ENCODE results near the gene SYTL4.

The SYTL4 gene

DNA sequence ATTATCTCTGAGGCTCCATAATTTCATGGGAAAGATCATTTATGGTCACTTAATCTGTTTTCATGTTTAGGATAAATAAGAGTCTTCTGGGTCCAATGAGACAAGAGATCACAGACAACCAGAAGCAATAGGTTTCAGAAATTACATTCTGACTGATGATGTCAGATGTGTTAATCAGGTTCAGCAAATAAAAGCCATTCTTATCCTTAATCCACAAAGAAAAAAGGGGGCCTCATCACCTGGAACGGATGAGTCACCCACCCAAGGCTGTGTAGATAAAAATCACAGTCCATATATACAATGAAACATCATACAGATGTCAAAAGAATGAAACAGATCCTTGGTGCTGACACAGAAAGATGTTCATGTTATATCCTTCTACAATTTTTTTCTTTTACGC, 36.6 kb downstream of the SYTL4 start:
- TF ChIP-seq, protein P1, sequence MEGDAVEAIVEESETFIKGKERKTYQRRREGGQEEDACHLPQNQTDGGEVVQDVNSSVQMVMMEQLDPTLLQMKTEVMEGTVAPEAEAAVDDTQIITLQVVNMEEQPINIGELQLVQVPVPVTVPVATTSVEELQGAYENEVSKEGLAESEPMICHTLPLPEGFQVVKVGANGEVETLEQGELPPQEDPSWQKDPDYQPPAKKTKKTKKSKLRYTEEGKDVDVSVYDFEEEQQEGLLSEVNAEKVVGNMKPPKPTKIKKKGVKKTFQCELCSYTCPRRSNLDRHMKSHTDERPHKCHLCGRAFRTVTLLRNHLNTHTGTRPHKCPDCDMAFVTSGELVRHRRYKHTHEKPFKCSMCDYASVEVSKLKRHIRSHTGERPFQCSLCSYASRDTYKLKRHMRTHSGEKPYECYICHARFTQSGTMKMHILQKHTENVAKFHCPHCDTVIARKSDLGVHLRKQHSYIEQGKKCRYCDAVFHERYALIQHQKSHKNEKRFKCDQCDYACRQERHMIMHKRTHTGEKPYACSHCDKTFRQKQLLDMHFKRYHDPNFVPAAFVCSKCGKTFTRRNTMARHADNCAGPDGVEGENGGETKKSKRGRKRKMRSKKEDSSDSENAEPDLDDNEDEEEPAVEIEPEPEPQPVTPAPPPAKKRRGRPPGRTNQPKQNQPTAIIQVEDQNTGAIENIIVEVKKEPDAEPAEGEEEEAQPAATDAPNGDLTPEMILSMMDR (IDR thresholded peaks at IDR 0.05; ENCODE audit: insufficient read depth, low read depth, low read length, missing control alignments) = no peak
- peak; percentile 38 for DNase-seq (ENCODE audit: low read depth)
- no peak overlapping the region for H3K4me3 ChIP-seq (ENCODE audit: low read length)

DNA sequence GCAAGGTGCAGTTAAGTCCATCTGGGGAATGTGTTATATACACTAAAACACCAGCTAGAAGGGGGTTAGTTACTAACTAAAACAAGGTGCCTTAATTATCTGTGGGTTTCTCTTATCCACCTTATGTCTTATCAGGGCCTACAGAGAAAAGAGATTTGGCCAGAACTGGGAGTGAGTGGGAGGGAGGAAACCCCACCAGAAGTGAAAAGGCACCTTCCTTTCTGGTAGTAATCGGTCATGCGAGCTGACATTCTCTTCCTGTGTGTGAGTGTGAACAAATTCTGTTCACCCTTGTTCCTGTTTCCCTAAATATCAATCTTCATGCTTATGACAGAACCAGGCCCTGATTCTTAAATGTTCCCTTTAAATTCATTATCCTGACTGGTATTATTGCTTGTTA, 44.4 kb downstream of the SYTL4 start:
- TF ChIP-seq, protein P1 (IDR thresholded peaks at IDR 0.05; ENCODE audit: insufficient read depth, low read depth, low read length, missing control alignments) = no peak
- DNase-seq (ENCODE audit: low read depth) = no peak
- no peak overlapping the region for H3K4me3 ChIP-seq (ENCODE audit: low read length)

DNA sequence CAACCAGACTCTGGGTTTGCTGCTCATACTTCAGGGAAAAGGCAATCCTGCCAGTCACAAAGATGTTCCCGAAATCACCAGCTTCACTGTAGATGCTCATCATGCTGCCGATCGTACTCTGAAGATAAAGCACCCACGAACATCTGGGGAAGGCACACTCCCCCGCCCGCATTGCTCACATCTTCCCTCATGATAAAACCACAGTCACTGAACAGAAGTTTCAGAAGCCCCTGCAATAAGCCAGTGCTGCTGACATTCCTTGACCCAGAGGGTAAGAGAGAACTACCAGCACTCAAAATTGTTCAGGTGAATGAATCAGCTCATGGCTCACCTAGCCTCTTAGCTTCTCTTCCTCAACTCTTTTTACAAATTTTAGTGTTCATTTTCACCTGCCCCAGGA, 44.8 kb downstream of the SYTL4 start:
- H3K4me3 ChIP-seq (ENCODE audit: low read length) = no peak overlapping the region
- TF ChIP-seq, protein P1 (IDR thresholded peaks at IDR 0.05; ENCODE audit: insufficient read depth, low read depth, low read length, missing control alignments) = no peak
- DNase-seq (ENCODE audit: low read depth) = no peak

DNA sequence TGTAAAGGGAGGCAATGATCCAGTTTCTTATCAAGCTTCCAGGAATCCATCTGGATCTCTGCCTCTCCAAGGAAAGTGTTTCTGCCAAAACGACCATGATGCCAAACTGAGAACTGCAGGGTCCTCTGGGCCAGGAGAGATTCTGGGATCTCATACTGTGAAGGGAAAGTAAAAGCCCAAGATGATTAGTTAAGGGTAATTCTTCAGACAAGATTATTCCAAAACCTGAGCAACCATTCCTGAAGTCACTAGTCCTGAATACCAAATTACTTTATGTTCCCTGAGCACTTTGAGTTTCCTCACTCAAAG, 46.0 kb downstream of the SYTL4 start:
- no peak for DNase-seq (ENCODE audit: low read depth)
- TF ChIP-seq, protein P1 (IDR thresholded peaks at IDR 0.05; ENCODE audit: insufficient read depth, low read depth, low read length, missing control alignments) = no peak
- no peak overlapping the region for H3K4me3 ChIP-seq (ENCODE audit: low read length)

DNA sequence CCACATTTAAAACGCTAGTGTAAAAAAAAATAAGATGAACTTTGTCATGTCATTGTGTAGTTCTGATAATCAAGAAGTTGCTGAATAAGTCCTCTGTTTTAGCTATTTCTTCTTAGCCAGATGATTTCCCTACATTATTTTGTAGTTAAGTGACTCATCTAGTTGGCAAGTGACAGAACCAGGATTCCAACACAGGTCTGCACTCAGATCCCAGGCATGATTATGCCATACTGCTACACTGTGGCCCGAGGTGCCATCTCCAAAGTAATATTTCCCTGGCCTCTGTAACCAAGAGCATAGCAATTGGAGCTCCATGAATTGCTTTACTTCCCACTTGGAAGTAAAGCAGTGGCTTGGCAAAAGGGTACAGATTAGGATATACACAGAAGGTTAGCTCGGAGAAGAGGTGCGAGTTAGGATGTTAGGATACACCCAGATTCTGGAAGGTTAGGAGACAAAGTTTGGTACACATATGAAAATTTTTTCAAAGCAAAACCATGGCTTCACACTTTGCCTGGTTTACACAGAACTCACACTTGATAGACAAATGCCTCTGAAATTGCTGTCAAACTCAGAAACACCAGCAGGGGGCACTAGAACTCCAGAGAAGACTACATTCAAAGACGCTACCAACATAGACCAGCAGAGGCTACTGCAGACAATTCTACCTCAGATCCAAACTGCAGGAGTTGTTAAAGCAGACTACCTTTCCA, 46.5 kb downstream of the SYTL4 start:
- TF ChIP-seq, protein P1 (IDR thresholded peaks at IDR 0.05; ENCODE audit: insufficient read depth, low read depth, low read length, missing control alignments) = peak; percentile 84
- DNase-seq (ENCODE audit: low read depth) = peak; percentile 67
- no peak overlapping the region for H3K4me3 ChIP-seq (ENCODE audit: low read length)

DNA sequence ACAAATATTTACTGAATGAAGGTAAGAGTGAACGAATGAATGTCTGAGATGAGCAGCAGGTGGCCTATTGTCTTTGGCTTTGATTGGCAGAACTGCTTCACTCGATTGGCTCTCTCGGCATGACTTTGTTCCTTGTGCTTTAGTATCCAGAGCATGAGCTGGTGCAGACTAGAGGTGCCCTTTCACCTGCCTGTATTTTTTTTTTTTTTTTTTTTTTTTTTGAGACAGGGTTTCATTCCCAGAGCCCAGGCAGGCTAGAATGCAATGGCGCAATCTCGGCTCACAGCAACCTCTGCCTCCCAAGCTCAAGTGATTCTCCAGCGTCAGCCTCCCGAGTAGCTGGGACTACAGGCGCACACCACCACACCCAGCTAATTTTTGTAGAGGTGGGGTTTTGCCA, 49.0 kb downstream of the SYTL4 start:
- TF ChIP-seq, protein P1 (IDR thresholded peaks at IDR 0.05; ENCODE audit: insufficient read depth, low read depth, low read length, missing control alignments) = no peak
- no peak overlapping the region for H3K4me3 ChIP-seq (ENCODE audit: low read length)
- DNase-seq (ENCODE audit: low read depth) = no peak

DNA sequence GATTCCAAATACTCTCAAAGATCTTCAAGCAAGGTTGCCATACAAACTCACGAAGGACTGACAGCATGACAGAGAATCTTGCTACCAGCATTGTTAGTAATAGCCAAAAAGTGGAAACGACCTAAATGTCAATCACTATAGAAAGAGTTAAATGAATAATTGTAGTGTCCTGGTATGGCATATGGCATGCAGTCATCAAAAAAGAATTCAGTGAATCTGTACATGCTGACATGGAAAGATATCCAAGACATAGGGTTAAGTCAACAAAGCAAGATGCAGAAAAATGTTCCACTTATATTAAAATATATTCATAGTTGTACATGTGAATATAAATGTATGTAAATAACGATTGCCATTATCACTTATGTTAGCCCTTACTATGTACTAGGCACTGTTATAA, 50.3 kb downstream of the SYTL4 start:
- TF ChIP-seq, protein P1 (IDR thresholded peaks at IDR 0.05; ENCODE audit: insufficient read depth, low read depth, low read length, missing control alignments) = no peak
- no peak overlapping the region for H3K4me3 ChIP-seq (ENCODE audit: low read length)
- no peak for DNase-seq (ENCODE audit: low read depth)

Measured in epithelial cell of esophagus (primary cell).